GM10248 (cell line): ENCODE results near the gene TUBAL3.
"Not testable (repeated sequence)": the region's sequence is repeated elsewhere in the genome, so short reads cannot be mapped to it uniquely, and the experiment has no call there.

Experiments
- CTCF ChIA-PET: fragments of 300-600 bp; sonication (Branson Sonifier 250); formaldehyde crosslinking; extraction: SDS; loops from one replicate; lab custom pipeline; 2021; ENCODE audit warnings: antibody characterized with exemption; lab: Yijun Ruan, JAX
- POLR2A ChIA-PET: fragments of 350-650 bp; sonication (Branson Sonifier 250); formaldehyde crosslinking; extraction: SDS; loops from one replicate; lab custom pipeline; 2020; ENCODE audit warnings: antibody characterized with exemption; lab: Yijun Ruan, JAX
- DNase-seq: peaks from one replicate; pipeline ENCODE4 v3.0.0; 2012; ENCODE audit errors: extremely low spot score
- CTCF ChIP-seq: IDR thresholded peaks from 2 replicates; pipeline ENCODE4 v1.5.1; 2012; ENCODE audit warnings: mild to moderate bottlenecking, low read depth; ENCODE audit errors: extremely low read depth, missing control alignments, control extremely low read depth

The TUBAL3 gene

GRCh38 chr10:5391790-5392189 lies 12.8 kb downstream of the TUBAL3 start:
- CTCF ChIA-PET: interaction anchor here (1.6 kb wide), 1 partner anchor 11 kb away, joined by 4 read pairs; no protein-coding TSS in a partner anchor
- no peak for TF ChIP-seq CTCF
- POLR2A ChIA-PET: no interaction called here
- no peak for DNase-seq

DNA sequence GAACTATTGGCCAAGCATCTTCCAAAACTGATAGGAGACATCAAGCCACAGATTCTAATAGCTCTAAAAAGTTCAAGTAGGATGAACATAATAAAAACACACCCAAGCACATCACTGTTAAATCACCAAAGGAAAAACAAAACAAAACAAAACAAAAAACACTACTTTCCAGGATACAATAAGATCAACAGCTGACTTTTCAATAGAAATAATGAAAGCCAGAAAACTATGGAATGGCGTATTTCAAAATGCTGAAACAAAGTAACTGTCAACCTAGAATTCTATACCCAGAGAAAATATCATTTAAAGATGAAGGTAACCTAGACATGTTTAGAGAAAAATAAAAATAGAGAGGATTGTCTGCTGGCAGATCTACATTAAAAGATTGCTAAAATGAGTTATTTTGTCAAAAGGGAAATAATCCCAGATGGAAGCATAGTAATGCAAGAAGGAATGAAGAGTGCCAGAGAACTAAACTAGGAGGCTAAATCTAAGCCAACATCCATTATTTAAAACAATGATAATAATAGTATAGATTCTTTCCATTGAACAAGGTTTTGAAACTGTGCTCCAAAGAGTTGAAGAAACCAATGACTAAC lies 13.9 kb downstream of the TUBAL3 start:
- TF ChIP-seq CTCF: no peak
- POLR2A ChIA-PET: no interaction called here
- CTCF ChIA-PET: no interaction called here
- DNase-seq: no peak

- DNase-seq: no peak
- POLR2A ChIA-PET: no interaction called here
- CTCF ChIA-PET: interaction anchor here (0.8 to 1.0 kb wide), 3 partner anchors 18 to 537 kb away, joined by 3 read pairs; no protein-coding TSS in a partner anchor
- TF ChIP-seq CTCF: no peak
These were observed 17.5 kb downstream of the TUBAL3 start for GRCh38 chr10:5387169-5387568.

GRCh38 chr10:5385224-5385623 lies 19.4 kb downstream of the TUBAL3 start:
- POLR2A ChIA-PET: no interaction called here
- no peak for DNase-seq
- TF ChIP-seq CTCF: no peak
- CTCF ChIA-PET: interaction anchor here (0.6 kb wide), 1 partner anchor 9 kb away, joined by 3 read pairs; no protein-coding TSS in a partner anchor

- ChIA-PET CTCF (interaction anchor here (1.8 kb wide), 1 partner anchor 566 kb away, joined by 6 read pairs; no protein-coding TSS in a partner anchor), POLR2A (no interaction called here)
- no peak for DNase-seq
- TF ChIP-seq CTCF: no peak
These were observed 23.4 kb downstream of the TUBAL3 start for GRCh38 chr10:5381187-5381586.

DNA sequence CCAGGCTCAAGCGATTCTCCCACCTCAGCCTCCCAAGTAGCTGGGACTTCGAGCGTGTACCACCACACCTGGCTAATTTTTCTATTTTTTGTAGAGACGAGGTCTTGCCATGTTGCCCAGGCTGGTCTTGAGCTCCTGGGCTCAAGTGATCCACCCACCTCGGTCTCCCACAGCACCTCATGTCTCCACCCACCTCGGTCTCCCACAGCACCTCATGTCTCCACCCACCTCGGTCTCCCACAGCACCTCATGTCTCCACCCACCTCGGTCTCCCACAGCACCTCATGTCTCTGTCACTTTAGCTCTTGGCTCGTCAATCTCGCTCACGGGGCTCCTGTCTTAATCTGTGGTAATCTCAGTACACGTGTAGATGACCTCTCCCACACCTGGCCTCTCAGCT lies 24.2 kb downstream of the TUBAL3 start:
- POLR2A ChIA-PET, DNase-seq: not testable (repeated sequence)
- CTCF ChIA-PET: interaction anchor here (1.1 to 1.8 kb wide), 4 partner anchors 11 to 566 kb away, joined by 3 to 6 read pairs (median 3); no protein-coding TSS in a partner anchor

DNA sequence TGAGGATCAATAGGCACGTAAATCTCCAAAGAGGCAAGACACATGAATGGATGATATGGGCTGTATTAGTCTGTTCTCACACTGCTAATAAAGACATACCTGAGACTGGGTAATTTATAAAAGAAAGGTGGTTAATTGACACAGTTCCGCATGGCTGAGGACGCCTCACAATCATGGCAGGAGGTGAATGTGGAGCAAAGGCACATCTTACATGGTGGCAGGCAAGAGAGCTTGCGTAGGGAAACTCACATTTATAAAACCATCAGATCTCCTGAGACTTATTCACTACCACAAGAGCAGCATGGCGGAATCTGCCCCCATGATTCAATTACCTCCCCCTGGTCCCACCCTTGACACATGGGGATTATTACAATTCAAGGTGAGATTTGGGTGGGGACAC lies 25.4 kb downstream of the TUBAL3 start:
- DNase-seq, POLR2A ChIA-PET: not testable (repeated sequence)
- CTCF ChIA-PET: interaction anchor here (1.1 to 1.8 kb wide), 3 partner anchors 10 to 564 kb away, joined by 3 to 6 read pairs (median 3); no protein-coding TSS in a partner anchor
